Inflammatory macrophage treated with lipopolysaccharide for 1 hour (primary cell): ENCODE measurements around the gene ROR1.
"Not testable (repeated sequence)": the region's sequence is repeated elsewhere in the genome, so short reads cannot be mapped to it uniquely, and the experiment has no call there.

Experiments
- DNase-seq, 2 donors: peaks; one replicate each; pipeline ENCODE4 v3.0.0-alpha.2; 2020 to 2022

The ROR1 gene

DNA sequence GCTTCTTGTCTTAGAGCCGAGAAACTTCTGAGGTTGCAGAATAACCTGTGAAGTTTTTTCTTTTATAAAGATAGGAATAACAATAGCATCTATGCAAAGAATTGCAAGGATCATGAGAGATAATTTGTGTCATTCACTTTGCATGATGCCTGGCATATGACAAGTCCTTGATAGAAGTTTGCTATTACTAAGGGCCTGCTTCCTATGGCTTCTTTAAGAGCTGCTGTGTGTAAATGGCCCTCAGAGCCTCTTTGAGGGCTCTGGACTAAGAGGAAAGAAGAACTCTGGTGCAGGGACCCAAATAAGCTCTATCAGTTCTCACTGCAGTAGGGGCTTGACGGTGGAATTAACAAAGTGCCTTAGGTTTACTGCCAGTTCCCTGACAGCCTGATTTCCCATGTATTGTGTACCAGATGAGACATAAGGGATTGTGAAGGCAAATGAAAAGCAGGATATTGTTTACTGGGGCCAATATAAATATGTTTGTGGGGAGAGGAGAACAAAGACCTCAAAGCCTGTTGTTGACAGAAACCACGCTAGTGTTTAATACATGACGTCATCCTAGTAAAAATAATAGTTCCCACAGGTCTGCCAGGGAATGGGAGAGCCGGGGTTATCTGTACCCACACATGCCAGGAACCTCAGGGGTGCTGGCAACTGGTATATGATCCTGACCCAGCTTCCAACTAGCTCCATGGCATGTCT lies 298.4 kb downstream of the ROR1 start:
- no peak for DNase-seq

DNA sequence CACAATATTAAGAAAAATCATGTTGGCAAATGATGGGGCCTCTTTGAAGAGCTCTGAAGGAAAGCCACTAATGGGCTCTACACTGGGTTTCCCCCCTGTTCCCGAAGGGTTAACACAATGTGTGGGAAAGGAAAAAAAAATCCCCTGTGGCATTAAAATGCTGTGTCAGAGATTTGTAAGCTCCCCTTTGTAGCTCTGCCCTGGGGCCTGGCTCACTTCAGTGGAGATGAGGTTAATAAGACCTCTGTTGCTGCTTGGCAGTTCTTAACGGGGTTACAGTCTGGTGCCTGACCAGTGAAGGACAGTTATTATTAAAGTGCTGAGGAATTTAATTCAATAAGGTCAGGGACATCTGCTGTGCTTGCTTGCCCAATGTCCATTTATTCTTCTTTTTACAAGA lies 299.9 kb downstream of the ROR1 start:
- DNase-seq, result no peak

DNA sequence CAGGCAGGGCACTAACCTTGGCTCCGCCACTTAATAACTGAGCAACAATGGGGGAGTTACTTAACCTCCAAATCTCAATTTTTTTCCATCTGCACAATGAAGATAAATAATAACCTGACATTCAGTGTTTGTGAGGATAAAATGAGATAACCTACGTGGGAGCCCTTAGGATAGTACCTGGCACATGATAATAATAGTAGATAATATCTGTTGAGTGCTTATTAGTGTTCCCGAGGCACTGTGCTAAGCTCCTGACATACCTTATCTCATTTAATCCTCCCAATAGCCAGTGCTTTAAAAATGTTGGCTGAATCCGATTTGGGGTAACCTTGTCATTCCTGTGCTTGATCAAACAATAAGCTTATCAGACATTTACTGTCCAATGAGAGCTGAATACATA lies 300.9 kb downstream of the ROR1 start:
- DNase-seq, result no peak

DNA sequence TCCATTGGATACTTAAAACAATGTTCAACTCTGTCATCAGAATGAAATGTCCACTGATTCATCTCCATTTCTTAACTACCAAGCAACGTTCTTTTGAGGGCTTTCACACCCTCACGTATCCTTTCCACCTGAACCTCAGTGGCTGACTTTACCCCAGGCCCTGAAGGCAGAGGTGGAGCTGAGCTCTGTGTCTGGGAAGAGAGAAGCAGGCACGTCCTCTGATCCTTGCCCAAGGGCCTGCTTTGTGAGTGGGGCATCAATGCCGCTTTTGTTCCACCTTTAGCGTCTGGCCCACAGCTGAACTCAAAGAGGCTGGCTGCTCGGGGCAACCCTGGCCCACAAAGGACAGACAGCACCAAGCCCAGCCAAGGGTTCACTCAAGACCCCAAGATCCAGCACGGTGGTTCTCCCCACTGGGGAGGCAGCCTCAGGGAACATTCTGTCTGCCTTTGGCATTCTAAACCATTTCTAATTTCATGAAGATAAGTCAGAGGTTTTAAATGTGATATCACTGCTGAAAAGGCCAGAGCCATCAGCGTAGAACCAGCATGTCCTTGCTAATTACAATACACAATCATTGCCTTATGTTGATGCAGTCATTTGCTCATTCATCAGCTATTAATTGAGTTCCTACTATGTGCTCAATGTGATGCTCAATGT lies 303.6 kb downstream of the ROR1 start:
- DNase-seq, result no peak

DNA sequence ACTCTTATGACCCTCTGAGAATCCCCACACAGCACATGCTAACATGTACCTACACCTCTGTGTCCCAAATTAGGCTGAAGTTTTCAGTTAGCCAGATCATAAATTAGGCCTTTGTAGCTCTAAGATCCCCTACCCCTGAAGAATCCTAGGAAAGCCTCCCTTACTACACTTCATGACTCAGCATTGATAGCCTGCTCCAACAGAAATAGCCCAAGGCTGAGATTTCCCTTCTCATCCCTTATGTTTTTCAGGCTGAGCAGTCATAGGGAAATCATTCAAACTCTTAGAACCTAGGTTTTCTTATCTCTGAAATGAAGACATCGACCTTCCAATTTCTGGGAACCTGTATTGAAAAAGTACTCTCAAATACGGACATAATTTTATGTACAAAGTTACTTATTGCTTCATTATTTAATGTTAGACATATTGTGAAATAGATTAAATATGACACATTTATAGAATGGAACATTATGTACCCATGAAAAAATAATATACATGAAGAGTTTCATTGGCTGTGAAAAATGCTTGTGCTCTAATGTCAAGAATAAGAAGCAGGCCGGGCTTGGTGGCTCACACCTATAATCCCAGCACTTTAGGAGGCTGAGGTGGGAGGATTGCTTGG lies 307.2 kb downstream of the ROR1 start:
- no peak for DNase-seq

DNA sequence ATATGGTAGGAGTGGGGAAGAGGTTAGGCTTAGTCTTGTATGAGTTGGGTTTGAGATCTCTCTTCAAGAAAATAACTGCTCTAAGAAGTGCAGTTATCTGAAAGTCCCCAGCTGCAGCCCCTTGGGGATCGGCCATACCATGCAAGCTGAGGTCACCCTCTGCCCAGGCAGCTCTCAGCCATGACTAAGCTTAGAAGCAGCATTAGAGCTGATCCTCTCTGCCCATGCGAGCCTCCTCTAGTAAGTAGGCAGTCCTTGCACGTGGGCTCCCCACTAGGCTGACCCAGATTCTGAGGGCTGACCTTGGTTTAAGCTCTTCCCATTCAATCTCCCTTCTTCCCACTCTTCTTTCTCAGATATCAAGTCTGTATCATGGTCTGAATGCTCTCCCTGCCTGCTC lies 308.6 kb downstream of the ROR1 start:
- DNase-seq, result no peak

DNA sequence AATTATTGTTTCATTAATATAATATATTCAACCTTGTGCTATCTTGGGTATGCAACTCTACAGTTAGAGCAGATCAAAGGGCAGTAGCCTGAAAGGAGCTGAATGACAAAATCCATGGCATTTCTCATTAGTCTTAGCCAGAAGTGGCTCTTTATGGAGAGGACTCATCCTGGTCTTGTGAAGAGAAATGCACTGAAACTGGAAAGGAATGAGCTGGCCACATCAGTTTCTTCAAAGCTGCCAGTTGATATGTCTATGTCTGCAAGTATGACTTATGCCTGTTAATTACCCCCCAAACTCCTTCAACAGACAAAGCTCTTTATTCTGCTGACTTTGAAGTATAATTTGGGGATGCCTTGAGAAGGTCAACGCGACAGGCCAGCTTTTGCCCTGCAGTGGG lies 310.6 kb downstream of the ROR1 start:
- DNase-seq, result no peak

DNA sequence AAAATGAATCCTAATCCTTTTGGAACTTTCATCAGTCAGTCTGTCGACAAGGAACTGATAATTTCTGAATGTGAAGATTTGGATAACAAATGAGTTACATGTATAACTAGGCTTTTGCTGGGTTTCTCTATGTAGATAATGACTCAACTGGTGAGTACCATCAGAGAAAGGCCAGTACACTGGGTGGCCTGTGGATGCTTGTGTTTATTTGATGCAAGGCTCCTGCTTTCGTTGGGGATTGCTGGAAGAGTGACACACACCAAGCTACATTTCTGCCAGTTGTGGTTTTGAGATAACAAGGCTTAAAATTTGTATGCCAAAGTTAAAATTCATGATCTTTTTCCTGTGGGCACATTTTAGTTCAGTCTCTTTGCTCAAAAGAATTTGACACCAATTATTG lies 314.0 kb downstream of the ROR1 start:
- no peak for DNase-seq

DNA sequence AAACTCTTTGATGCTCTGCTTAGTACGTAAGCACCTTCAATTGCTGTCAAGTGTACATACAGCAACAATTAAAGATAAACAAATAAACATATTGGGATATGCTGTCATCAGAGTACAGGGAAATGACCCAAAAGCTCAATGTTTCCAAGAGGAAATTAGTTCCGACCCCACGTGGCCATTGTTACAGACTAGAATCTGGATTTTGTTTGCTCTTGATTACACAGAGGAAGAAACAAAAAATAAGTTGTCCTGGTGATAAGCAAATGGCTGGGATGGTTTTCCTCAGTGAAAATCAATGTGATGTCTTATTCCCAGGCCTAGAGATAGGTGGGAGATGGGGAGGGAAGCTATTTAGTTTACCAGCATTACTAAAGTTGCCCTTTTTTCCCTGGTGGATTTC lies 316.6 kb downstream of the ROR1 start:
- DNase-seq, result no peak

DNA sequence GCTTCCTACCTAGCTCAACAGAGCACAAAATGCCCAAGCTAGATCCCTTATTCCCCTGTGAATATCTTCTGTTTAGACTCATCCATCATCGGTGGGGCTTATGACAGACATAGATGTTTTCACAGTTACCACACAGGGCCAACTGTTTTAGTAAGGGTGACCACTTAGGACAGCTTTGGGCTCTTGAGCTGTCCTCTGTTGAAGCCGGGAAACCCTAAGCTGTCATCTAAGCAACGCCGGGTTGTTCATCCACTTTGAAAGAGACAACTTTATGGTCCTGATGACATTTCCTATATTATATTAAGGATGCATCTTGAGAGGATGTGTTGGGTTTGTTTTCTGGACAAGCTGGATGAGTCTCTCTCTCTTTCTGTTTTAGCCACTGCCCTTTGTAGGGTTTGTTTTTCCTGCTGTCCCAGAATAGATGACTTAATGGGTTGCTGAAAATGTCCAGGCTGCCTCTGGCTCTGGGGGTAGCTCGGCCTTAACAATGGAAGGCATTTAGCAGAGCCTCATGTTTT lies 319.1 kb downstream of the ROR1 start:
- DNase-seq, result no peak

DNA sequence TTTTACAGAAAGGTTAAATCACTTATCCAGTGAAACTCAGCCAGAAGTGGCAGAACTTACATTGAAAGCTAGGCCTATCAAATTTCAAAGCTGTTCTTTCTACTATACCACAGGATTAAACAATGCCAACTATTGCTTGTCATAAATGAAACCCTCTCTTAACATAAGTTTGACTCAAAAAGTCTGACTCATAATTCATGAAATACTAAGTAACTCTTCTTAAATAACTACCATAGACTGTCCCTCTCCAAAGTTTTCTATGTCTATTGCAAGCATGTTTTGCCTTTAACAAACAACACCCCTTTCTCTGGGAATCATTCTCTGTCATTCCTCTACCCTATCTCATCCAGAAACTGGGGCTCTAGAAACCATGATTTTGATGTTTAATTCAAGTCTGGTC lies 320.1 kb downstream of the ROR1 start:
- DNase-seq, result no peak

DNA sequence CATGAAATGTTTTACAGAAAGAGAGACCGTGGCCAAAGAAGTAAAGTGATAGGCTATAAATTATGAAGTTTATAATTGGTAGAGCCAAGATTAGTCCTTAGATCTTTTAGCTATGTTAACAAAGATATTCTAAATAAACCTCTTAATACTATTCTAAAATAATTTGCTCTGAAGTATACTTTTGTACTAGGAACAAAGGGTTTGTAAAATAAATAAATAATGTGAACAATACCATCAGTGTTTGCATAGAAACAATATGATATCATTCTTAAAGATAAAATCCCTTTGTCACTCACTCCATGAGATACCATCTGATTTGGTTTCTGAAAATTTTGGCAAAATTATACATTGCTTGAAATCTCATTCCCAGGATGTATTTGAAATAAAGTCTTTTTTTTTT lies 322.0 kb downstream of the ROR1 start:
- DNase-seq, result no peak

DNA sequence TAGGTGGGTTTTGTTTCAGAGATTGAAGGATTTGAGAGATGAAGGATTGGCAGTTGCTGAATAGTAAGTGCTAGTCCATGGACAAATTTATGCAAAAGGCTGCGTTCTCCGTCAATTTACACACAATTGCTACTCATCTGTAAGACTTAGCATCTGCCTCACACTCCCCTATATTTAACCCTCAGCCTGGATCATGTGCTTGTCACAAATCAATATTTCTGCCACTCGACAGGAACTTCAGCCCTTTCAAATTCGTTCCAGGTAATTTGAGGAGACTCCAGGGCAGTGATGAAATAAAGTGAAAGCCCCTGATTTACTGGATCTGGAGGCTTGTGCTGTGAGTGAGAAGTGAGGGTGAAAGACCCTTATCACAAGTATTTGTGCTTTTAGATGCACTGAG lies 324.0 kb downstream of the ROR1 start:
- no peak for DNase-seq

DNA sequence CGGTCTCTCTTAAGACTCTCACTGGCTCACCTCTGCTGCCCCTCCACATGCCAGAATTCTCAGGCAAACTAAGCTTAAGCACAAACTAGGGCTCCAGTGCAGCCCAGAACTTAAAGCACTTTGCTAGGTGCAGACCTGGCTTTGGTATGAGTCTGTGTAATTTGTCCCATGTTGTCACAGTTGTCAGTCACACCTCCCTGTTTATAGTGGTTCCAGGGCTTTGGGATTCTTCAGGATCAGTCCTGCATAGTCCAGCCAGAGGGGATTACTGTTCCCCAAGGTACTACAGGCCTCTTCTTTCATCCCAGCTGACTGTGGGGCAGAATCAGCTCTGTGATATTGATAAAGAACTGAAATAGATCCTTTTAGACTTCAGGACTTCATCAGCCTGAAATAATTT lies 324.6 kb downstream of the ROR1 start:
- DNase-seq, result no peak

DNA sequence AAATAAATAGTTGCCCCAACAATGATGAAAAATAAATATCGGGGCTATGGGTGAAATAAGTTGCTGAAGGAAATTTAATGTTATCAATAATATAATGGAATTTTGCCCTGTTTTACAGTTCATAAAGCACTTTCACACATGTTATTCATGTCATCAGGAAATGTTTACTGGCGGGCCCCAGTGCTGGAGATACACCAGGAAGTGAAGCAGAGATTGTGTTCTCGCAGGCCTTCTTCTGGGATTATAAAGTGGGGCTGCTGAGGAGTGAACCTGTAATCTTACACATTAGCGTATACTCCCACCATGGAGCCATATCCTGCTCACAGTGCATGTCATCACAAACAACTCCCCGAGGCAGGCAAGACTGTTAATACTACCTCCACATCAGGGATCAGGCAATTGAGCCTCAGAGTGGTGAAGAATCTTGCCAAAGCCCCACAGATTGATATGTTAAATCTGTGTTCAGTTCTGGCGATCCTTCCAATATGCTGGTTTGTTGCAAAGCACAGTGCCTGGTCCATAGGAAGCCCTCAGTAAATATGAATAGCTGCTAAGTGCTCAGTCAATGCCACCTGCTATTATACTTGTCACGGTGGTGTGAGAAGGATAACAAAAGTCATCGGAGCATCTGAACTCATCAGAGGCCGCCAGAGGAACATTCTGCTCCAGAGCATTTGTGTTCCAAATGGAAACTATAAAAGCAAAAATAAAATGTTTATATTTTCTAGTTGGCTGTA lies 325.2 kb downstream of the ROR1 start:
- DNase-seq, result no peak

DNA sequence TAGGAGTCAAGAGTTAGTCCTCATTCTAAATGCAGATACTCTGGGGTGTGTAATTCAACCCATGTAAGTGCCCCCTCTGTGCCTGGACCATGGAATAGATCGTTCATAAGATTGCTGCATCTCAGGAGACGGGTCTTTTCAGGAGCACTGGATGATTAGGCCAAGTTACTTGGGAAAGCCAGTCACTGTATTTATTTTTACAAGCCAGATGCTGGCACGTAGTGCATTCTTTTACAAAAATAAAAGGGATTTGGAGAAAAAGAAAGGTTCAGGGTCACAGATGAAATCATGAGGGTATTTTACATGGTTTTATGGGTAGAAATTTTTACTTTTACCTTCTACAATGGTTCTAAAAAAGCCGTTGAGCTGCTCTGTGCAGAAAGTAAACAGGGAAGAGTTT lies 327.0 kb downstream of the ROR1 start:
- DNase-seq, result no peak

DNA sequence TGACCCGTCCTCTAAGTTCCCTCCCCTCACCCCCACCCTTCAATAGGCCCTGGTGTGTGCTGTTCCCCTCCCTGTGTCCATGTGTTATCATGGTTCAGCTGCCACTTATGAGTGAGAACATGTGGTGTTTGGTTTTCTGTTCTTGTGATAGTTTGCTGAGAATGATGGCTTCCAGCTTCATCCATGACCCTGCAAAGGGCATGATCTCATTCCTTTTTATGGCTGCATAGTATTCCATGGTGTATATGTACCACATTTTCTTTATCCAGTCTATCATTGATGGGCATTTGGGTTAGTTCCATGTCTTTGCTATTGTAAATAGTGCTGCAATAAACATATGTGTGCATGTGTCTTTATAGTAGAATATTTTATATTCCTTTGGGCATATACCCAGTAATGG lies 330.8 kb downstream of the ROR1 start:
- DNase-seq, result not testable (repeated sequence)

DNA sequence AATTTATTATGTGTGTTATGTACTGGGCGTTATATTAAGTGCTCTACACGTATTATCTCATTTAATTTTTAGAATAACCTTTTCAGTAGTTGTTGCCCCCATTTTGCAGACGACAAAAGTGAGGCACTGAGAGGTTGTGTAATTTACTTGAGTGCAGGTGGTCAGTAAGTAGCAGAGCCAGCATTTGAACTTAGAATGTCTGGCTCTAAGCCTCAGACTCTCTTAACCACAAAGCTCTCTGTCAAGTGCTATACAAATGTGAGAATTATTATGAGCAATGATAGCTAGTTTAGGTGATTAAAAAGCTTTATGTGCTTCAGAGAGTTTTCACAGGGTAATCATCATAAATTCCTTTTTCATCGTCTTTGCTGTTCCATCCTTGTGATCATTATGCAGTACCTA lies 333.3 kb downstream of the ROR1 start:
- DNase-seq, result no peak

DNA sequence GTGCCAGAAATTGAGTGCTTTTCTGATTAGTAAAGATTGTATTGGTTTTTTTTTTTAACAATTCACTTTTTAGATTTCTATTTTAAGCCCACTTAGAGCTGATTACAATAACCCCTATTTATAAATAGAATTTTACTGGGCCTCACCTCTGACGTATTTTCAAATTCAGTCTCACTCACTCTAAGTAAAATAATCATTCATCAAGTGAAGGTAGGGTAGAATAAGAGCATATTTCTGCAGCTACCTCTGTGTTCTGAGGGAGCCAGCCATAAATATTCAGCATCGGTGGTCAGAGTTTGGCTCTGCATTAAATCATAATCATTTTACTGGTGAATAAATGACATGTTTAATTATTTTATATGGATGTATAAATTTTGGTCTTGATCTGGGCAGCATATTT lies 333.8 kb downstream of the ROR1 start:
- DNase-seq, result no peak

DNA sequence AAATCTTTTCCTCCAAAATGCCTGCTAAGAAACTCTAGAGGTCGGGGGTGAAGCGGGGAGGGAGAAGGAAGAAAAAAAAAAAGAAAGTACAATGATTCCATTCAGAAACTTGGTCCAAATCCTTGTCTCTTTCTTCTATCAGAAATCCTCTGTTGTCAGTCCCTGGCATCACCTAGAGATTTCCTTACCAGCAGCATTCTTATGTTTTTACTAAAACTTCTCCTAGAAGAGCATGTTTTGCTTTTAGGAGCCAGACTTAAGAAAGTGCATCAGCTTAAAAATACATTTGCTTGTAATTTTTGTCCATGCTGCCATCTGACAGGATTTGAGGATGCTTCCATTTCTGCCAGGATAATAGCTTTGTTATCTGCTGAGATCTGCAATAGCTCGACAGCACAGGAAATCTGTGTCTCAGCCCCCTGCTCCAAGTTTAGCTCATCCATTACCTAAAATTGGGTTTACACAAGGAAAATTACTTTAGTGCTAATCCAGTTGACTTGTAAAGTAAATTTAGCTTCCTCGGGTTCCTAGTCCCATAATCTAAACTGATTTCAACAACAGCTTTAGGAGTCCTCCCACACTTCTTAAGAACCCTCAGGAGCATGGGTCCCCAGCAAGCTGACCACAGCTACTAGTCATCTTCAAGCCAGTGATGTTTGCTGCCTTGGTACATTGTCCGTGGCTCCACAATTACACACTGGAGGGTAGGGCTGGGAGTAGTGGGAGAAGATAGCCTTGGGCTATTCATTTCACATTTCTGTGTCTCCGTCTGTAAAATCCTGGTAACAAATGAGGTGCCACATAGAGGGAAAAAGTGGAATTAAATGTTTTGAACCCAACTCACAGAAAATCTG lies 337.3 kb downstream of the ROR1 start:
- no peak for DNase-seq

DNA sequence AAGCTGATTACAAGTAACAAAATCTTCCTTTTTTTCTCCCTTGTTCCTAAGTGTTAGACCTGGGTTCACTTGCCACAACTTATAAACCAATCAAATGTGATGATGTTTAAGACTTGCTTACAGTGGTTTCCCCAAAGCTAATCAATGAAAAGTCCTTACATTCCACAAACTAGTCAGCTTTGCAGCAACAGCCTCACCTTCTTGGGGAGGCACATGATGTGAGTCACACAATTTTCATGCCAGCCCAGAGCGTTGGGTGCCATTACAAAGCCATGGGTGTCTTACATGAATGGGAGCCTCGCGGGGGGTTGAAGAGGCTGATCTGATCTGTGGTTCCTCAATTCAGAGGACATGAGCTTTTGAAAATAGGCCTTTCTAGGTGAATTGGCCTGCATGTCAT lies 338.0 kb downstream of the ROR1 start:
- DNase-seq, result no peak

DNA sequence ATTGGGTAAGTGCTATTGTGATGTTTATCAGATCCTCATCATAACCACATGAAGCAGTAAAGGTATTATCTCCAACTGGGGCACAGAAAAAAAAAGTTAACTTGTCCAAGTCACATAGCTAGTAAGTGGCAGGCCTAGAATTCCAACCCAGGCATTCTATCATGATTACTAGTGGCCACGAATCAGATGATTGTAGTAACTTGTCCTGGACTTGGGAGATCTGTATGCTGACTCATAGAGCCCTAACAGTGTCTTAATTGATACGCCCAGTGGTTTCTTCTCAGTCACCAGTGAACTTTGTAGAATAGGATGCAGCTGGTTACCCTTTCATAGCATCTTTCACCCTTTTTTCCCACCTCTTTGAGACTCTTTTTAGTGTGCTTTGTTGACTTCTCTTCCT lies 338.5 kb downstream of the ROR1 start:
- no peak for DNase-seq
